ENCODE measurements around the gene RIGI. TPM values are rescaled to one million over a fixed set of nuclear protein-coding genes. Genes with fewer than 3 reads are reported as not detected.

RIGI gene
- total and polyA plus RNA-seq, 2 of the 4 experiments (the other 2 are of a cell fraction) = 4.8 to 13.6 TPM

DNA sequence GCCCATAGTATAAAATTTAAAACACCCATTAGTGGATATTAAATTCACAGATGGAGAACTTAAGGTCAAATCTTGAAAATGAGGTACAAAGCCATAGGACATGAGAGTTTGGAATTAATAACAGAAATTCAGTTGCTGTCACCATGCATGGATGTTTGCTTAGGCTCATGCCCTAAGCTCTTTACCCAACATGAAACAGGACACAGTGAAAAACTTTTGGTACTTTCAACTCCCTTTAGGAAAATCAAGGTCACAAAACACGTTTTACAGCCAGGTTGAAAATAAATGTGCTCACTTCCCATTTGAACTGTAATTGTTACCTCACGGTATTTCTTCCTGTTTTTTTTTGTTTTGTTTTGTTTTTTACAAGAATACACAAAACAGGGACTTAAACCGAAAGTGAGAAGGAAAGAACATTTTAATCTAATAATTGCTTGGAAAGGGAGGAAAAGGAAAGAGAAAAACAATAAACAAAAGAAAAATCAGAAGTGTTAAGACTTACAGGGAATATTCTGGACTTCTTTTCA lies 32.5 kb upstream of the RIGI start:
- H2BK20ac ChIP-seq (ENCODE audit: low read depth, low read length) = no peak overlapping the region
- H3K9me1 ChIP-seq (ENCODE audit: insufficient read depth, low read length) = no peaks in the 10 kb centered on the region; the same call in 1 of the 2 replicates
- no peak overlapping the region for H2BK15ac ChIP-seq (ENCODE audit: low read depth, low read length)
- no peak overlapping the region for H3K14ac ChIP-seq (replicated peaks; ENCODE audit: low read depth, low read length)
- no peak overlapping the region for H3K27ac ChIP-seq (ENCODE audit: insufficient read depth, low read length)
- TF ChIP-seq MXI1 (IDR thresholded peaks at IDR 0.05; ENCODE audit: borderline replicate concordance, low read depth, low read length) (no peak), RAD21 (IDR thresholded peaks at IDR 0.05; ENCODE audit: low read length) (no peak), POLR2A (IDR thresholded peaks at IDR 0.05; ENCODE audit: low read depth, low read length) (no peak), RCOR1 (IDR thresholded peaks at IDR 0.05; ENCODE audit: insufficient replicate concordance, low read length) (no peak), CHD1 (IDR thresholded peaks at IDR 0.05; ENCODE audit: low read depth, low read length) (no peak), SMC3 (IDR thresholded peaks at IDR 0.05; ENCODE audit: low read depth, low read length) (no peak), RFX5 (IDR thresholded peaks at IDR 0.05; ENCODE audit: low read depth, low read length) (no peak), BHLHE40 (IDR thresholded peaks at IDR 0.05; ENCODE audit: low read depth, low read length) (no peak), NFE2L2 (IDR thresholded peaks at IDR 0.05; ENCODE audit: low read depth, low read length) (no peak), FOS (IDR thresholded peaks at IDR 0.05; ENCODE audit: low read depth, low read length) (no peak), MAZ (IDR thresholded peaks at IDR 0.05; ENCODE audit: borderline replicate concordance, low read depth, low read length) (no peak), MAFK (IDR thresholded peaks at IDR 0.05; ENCODE audit: low read depth, low read length) (no peak), CEBPB (IDR thresholded peaks at IDR 0.05; ENCODE audit: low read depth, low read length) (no peak)
- TF ChIP-seq, protein P1, sequence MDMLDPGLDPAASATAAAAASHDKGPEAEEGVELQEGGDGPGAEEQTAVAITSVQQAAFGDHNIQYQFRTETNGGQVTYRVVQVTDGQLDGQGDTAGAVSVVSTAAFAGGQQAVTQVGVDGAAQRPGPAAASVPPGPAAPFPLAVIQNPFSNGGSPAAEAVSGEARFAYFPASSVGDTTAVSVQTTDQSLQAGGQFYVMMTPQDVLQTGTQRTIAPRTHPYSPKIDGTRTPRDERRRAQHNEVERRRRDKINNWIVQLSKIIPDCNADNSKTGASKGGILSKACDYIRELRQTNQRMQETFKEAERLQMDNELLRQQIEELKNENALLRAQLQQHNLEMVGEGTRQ (IDR thresholded peaks at IDR 0.05; ENCODE audit: low read depth, low read length) = no peak
- TF ChIP-seq, protein P2, sequence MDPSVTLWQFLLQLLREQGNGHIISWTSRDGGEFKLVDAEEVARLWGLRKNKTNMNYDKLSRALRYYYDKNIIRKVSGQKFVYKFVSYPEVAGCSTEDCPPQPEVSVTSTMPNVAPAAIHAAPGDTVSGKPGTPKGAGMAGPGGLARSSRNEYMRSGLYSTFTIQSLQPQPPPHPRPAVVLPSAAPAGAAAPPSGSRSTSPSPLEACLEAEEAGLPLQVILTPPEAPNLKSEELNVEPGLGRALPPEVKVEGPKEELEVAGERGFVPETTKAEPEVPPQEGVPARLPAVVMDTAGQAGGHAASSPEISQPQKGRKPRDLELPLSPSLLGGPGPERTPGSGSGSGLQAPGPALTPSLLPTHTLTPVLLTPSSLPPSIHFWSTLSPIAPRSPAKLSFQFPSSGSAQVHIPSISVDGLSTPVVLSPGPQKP (IDR thresholded peaks at IDR 0.05; ENCODE audit: borderline replicate concordance, low read depth, low read length) = no peak
- TF ChIP-seq, protein P3, sequence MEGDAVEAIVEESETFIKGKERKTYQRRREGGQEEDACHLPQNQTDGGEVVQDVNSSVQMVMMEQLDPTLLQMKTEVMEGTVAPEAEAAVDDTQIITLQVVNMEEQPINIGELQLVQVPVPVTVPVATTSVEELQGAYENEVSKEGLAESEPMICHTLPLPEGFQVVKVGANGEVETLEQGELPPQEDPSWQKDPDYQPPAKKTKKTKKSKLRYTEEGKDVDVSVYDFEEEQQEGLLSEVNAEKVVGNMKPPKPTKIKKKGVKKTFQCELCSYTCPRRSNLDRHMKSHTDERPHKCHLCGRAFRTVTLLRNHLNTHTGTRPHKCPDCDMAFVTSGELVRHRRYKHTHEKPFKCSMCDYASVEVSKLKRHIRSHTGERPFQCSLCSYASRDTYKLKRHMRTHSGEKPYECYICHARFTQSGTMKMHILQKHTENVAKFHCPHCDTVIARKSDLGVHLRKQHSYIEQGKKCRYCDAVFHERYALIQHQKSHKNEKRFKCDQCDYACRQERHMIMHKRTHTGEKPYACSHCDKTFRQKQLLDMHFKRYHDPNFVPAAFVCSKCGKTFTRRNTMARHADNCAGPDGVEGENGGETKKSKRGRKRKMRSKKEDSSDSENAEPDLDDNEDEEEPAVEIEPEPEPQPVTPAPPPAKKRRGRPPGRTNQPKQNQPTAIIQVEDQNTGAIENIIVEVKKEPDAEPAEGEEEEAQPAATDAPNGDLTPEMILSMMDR (conservative IDR thresholded peaks at IDR 0.05; ENCODE audit: low read depth, low read length) = no peak
- no peaks in the 10 kb centered on the region for H3K36me3 ChIP-seq (ENCODE audit: control insufficient read depth, insufficient read depth, low read length)
- no peak overlapping the region for H3K4me2 ChIP-seq (ENCODE audit: low read depth, low read length)
- WGBS, 2 experiments (ENCODE audit: extremely low coverage in 2 of 2, insufficient read length in 1 of 2) = no CpG with 5 or more reads among the region's 3 CpGs
- no peak overlapping the region for H3K56ac ChIP-seq (ENCODE audit: extremely low read depth, insufficient read depth, low read length)
- no peak overlapping the region for H3K23ac ChIP-seq (ENCODE audit: low read depth, low read length)
- H2AK9ac ChIP-seq (replicated peaks; ENCODE audit: low read depth, low read length, poor library complexity) = no peak overlapping the region
- DNase-seq = no peak
- no peaks in the 10 kb centered on the region for H3K27me3 ChIP-seq (ENCODE audit: control insufficient read depth, insufficient read depth, low read length)
- ChIA-PET POLR2A (ENCODE audit: unreplicated experiment) (interaction anchor here (0.6 kb wide), 1 partner anchor 93 kb away, joined by 3 read pairs; no protein-coding TSS in a partner anchor), CTCF (no interaction called here)
- H2BK5ac ChIP-seq (ENCODE audit: low read depth, low read length, poor library complexity, severe bottlenecking) = no peak overlapping the region
- H3K9me3 ChIP-seq (ENCODE audit: control insufficient read depth, insufficient read depth, low read length) = no peaks in the 10 kb centered on the region
- no peak overlapping the region for H4K91ac ChIP-seq (ENCODE audit: insufficient read depth, low read depth, low read length)
- no peak overlapping the region for H3K4me3 ChIP-seq (ENCODE audit: insufficient read depth, low read depth, low read length)
- no peak overlapping the region for H2AFZ ChIP-seq (replicated peaks; ENCODE audit: low read length, poor library complexity)
- H3K4ac ChIP-seq (ENCODE audit: low read depth, low read length) = no peak overlapping the region
- no TSS peak for BruUV-seq (replicated peaks)
- no peaks in the 10 kb centered on the region for H4K20me1 ChIP-seq (ENCODE audit: insufficient read depth, low read length)
- H2BK120ac ChIP-seq (ENCODE audit: low read depth, low read length) = no peak overlapping the region
- H2AK5ac ChIP-seq (ENCODE audit: low read depth, low read length) = no peak overlapping the region
- dilution Hi-C loops (cut with HindIII; ENCODE audit: low sequenced_read_pairs, unreplicated experiment) (loop anchor here (25.0 kb wide), 1 partner anchor 121 kb away; no protein-coding TSS in a partner anchor), intact Hi-C loops (cut with micrococcal nuclease) (no loop called here), in situ Hi-C loops (cut with MboI; ENCODE audit: low sequenced_read_pairs) (no loop called here)
- H3K79me1 ChIP-seq (ENCODE audit: low read depth in 1 of 2, low read length in 2 of 2) = peaks cover 28 to 38% of the 10 kb centered on the region in 2 experiments
- no peak overlapping the region for H4K5ac ChIP-seq (ENCODE audit: low read depth, low read length)
- H4K8ac ChIP-seq (ENCODE audit: low read depth in 2 of 2, low read length in 2 of 2) = no peak overlapping the region
- H3K9ac ChIP-seq (ENCODE audit: low read depth, low read length) = no peak overlapping the region
- H3K4me1 ChIP-seq (ENCODE audit: control insufficient read depth, insufficient read depth, low read length) = no peaks in the 10 kb centered on the region; the same call in 1 of the 2 replicates
- ATAC-seq (ENCODE audit: low read depth) = no peak
- no peak overlapping the region for H3K18ac ChIP-seq (ENCODE audit: low read depth, low read length)
